ENCODE data around the gene UBALD2. TPM values are rescaled to one million over a fixed set of nuclear protein-coding genes. Genes with fewer than 3 reads are reported as not detected.
"Not testable (repeated sequence)": the region's sequence is repeated elsewhere in the genome, so short reads cannot be mapped to it uniquely, and the experiment has no call there.

The UBALD2 gene
- polyA plus RNA-seq, 3 donors, result 34.5 to 47.6 (median 47.3) TPM

GRCh38 chr17:76240461-76241203 lies 24.5 kb upstream of the UBALD2 start, which contains the start of gene RNF157:
RNF157 (minus strand) TSS chr17:76240493; CDS start chr17:76240240, 253 bp downstream.
- DNase-seq, result peak; percentile 76

- no peak for DNase-seq
Measured at GRCh38 chr17:76241204-76241538, 24.0 kb upstream of the UBALD2 start.

- no peak for DNase-seq
Measured at GRCh38 chr17:76241691-76242255, 23.4 kb upstream of the UBALD2 start.

- DNase-seq, result no peak
Measured at GRCh38 chr17:76243826-76244679, 21.1 kb upstream of the UBALD2 start.

- DNase-seq, result not testable (repeated sequence)
Measured at GRCh38 chr17:76244721-76245120, 20.4 kb upstream of the UBALD2 start.

GRCh38 chr17:76246080-76247066 lies 18.8 kb upstream of the UBALD2 start:
- DNase-seq, result peak; percentile 69

- DNase-seq, result no peak
Measured at GRCh38 chr17:76247304-76247703, 17.8 kb upstream of the UBALD2 start.

- DNase-seq, result no peak
Measured at GRCh38 chr17:76248013-76248782, 16.9 kb upstream of the UBALD2 start.

- DNase-seq, result no peak
Measured at GRCh38 chr17:76250141-76250540, 15.0 kb upstream of the UBALD2 start.

- no peak for DNase-seq
Measured at GRCh38 chr17:76251478-76252039, 13.6 kb upstream of the UBALD2 start.

- no peak for DNase-seq
Measured at GRCh38 chr17:76252040-76252954, 12.9 kb upstream of the UBALD2 start.

- not testable (repeated sequence) for DNase-seq
Measured at GRCh38 chr17:76252967-76253766, 12.0 kb upstream of the UBALD2 start.

GRCh38 chr17:76253841-76254240 lies 11.3 kb upstream of the UBALD2 start:
- DNase-seq, result no peak

GRCh38 chr17:76254275-76254674 lies 10.9 kb upstream of the UBALD2 start:
- DNase-seq, result no peak

GRCh38 chr17:76255801-76256429 lies 9.2 kb upstream of the UBALD2 start:
- no peak for DNase-seq

- DNase-seq, result not testable (repeated sequence)
Measured at GRCh38 chr17:76256430-76257050, 8.6 kb upstream of the UBALD2 start.

GRCh38 chr17:76260220-76260619 lies 4.9 kb upstream of the UBALD2 start:
- DNase-seq, result no peak

All from renal pelvis (tissue), 4 donors.